Subcutaneous adipose tissue (tissue), 4 donors: ENCODE measurements around the gene ERC1. TPM values are rescaled to one million over a fixed set of nuclear protein-coding genes. Genes with fewer than 3 reads are reported as not detected.

Experiments
- total RNA-seq, 4 donors: library from RNA; depleted of rRNA; stranded (reverse); fragments of >200 nt; gene quantifications; one replicate each; pipeline ENCODE4 v1.1.0, GENCODE V29; 2016
- TF ChIP-seq, protein P1 (sequence below): fragments of 450-650 bp; IDR thresholded peaks from one replicate; pipeline ENCODE4 v1.5.1; 2016; ENCODE audit warnings: low read depth, mild to moderate bottlenecking, control low read depth, antibody characterized with exemption, moderate library complexity

Gene ERC1
- total RNA-seq, 4 donors from 2014 or later: 40.3 to 71.8 (median 62.3) TPM

GRCh38 chr12:1246637-1247036 lies 255.6 kb downstream of the ERC1 start:
- TF ChIP-seq, protein P1, sequence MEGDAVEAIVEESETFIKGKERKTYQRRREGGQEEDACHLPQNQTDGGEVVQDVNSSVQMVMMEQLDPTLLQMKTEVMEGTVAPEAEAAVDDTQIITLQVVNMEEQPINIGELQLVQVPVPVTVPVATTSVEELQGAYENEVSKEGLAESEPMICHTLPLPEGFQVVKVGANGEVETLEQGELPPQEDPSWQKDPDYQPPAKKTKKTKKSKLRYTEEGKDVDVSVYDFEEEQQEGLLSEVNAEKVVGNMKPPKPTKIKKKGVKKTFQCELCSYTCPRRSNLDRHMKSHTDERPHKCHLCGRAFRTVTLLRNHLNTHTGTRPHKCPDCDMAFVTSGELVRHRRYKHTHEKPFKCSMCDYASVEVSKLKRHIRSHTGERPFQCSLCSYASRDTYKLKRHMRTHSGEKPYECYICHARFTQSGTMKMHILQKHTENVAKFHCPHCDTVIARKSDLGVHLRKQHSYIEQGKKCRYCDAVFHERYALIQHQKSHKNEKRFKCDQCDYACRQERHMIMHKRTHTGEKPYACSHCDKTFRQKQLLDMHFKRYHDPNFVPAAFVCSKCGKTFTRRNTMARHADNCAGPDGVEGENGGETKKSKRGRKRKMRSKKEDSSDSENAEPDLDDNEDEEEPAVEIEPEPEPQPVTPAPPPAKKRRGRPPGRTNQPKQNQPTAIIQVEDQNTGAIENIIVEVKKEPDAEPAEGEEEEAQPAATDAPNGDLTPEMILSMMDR: no peak

- TF ChIP-seq, protein P1: no peak
These were observed 259.6 kb downstream of the ERC1 start for GRCh38 chr12:1250641-1251040.

- TF ChIP-seq, protein P1: no peak
These were observed 261.7 kb downstream of the ERC1 start for GRCh38 chr12:1252758-1253157.

DNA sequence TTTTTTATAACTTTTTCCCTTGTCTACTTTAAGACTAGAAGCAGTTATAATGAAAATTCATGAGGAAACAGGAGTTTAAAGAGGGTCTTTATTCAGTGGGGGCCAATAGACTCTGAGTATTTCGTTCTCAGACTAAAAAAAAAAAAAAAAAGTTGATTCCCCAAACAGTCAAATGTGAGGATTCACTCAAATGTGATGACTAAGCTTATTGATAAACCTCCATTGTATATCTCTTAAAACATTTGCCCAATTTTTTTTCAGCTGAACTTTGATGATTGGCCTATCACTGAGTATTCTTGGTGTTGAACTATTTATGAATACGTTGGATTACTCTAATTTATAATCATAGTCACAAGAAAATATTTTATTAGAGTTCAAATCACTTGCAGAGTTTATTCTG lies 265.3 kb downstream of the ERC1 start:
- TF ChIP-seq, protein P1: no peak

DNA sequence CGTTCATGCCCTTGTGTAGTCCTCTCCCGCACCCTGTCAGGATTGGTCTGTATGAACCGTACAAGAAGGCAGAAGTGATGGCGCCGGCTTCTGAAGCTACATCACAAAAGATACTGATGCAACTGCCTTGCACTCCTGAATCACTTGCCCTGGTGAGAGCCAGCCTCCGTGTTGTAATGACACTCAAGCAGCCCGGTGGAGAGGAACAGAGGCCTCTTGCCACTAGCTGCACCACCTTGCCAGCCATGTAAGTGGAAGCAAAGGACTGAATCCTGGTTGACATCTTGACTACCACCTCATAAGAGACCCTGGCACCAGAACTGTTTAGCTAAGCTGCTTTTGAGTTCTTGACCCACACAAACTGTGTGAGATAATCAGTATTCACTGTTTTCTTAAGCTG lies 266.0 kb downstream of the ERC1 start:
- TF ChIP-seq, protein P1: no peak

GRCh38 chr12:1262011-1262410 lies 271.0 kb downstream of the ERC1 start:
- TF ChIP-seq, protein P1: no peak

- TF ChIP-seq, protein P1: no peak
These were observed 276.2 kb downstream of the ERC1 start for GRCh38 chr12:1267243-1267642.

GRCh38 chr12:1272142-1272541 lies 281.1 kb downstream of the ERC1 start:
- TF ChIP-seq, protein P1: no peak
